Astrocyte of the spinal cord (primary cell): ENCODE measurements around the gene EGFR.

Source experiments
- DNase-seq: peaks from one replicate; pipeline ENCODE4 v3.0.0; 2011; ENCODE audit warnings: low read depth, low spot score
- H3K4me3 ChIP-seq: 2 replicates; pipeline ENCODE4 v1.5.1; 2011; ENCODE audit warnings: low read depth, mild to moderate bottlenecking, low read length, moderate library complexity
- CTCF ChIP-seq: IDR thresholded peaks from 2 replicates; pipeline ENCODE4 v1.5.1; 2012; ENCODE audit warnings: low read depth, mild to moderate bottlenecking, low read length, inconsistent platforms
- in situ Hi-C: cut with HindIII; loops from 2 replicates; pipeline ENCODE4 v1.10.0; 2017; ENCODE audit warnings: low sequenced_read_pairs

EGFR gene

GRCh38 chr7:55150166-55150565, 131.3 kb downstream of the EGFR start:
- no peak for TF ChIP-seq CTCF
- H3K4me3 ChIP-seq = no peak overlapping the region
- in situ Hi-C loops = no loop called here
- no peak for DNase-seq

- no peak overlapping the region for H3K4me3 ChIP-seq
- no peak for DNase-seq
- no peak for TF ChIP-seq CTCF
- in situ Hi-C loops = no loop called here
These were observed 132.1 kb downstream of the EGFR start for GRCh38 chr7:55150709-55151451.

GRCh38 chr7:55152516-55152915, 133.7 kb downstream of the EGFR start:
- DNase-seq = no peak
- in situ Hi-C loops = no loop called here
- no peak for TF ChIP-seq CTCF
- H3K4me3 ChIP-seq = no peak overlapping the region

- no peak for DNase-seq
- no peak for TF ChIP-seq CTCF
- H3K4me3 ChIP-seq = no peak overlapping the region
- in situ Hi-C loops = no loop called here
These were observed 135.3 kb downstream of the EGFR start for GRCh38 chr7:55154096-55154495.

GRCh38 chr7:55155351-55156117, 136.7 kb downstream of the EGFR start:
- DNase-seq = no peak
- no peak overlapping the region for H3K4me3 ChIP-seq
- in situ Hi-C loops = no loop called here
- no peak for TF ChIP-seq CTCF

GRCh38 chr7:55156919-55157763, 138.3 kb downstream of the EGFR start:
- peak; percentile 53 for DNase-seq
- in situ Hi-C loops = no loop called here
- no peak overlapping the region for H3K4me3 ChIP-seq
- TF ChIP-seq CTCF = no peak
